ENCODE results near the gene FAM186B. TPM values are rescaled to one million over a fixed set of nuclear protein-coding genes. Genes with fewer than 3 reads are reported as not detected.
A peak's percentile ranks its signal among the peaks of the same experiment; 100 is the strongest.

FAM186B gene
- total and polyA plus RNA-seq, 11 donors, result 0.17 to 0.78 (median 0.41) TPM

GRCh38 chr12:49545815-49546214 is 59.6 kb downstream of the FAM186B start:
- DNase-seq (peak in 1 of 5 donors; percentile 7), ATAC-seq (no peak)
- Histone ChIP-seq H3K36me3 (no peaks in the 10 kb centered on the region), H3K27ac (no peak overlapping the region), H3K9me3 (no peaks in the 10 kb centered on the region), H3K27me3 (peaks cover 0 to 32% (median 7%) of the 10 kb centered on the region in 9 donors), H3K4me1 (peaks cover 0 to 15% (median 13%) of the 10 kb centered on the region in 12 donors), H3K4me3 (no peak overlapping the region)
- intact Hi-C loops (cut with DNase I), result loop anchor here in 1 of 10 donors (5.0 kb wide), 1 partner anchor 36 kb away; no protein-coding TSS in a partner anchor
- TF ChIP-seq POLR2A (IDR thresholded peaks at IDR 0.05), result no peak
- no peak for TF ChIP-seq CTCF (IDR thresholded peaks at IDR 0.05)
- WGBS, 4 donors, result 70 to 87% (median 80%) methylated on average over 3 to 4 of the region's 4 CpGs

- intact Hi-C loops (cut with DNase I), result no loop called here
- Histone ChIP-seq H3K27ac (no peak overlapping the region), H3K36me3 (no peaks in the 10 kb centered on the region), H3K27me3 (peaks cover 0 to 38% (median 13%) of the 10 kb centered on the region in 9 donors), H3K4me3 (no peak overlapping the region), H3K9me3 (no peaks in the 10 kb centered on the region), H3K4me1 (peaks cover 0 to 18% (median 9%) of the 10 kb centered on the region in 12 donors)
- WGBS, 4 donors, result 37 to 58% (median 46%) methylated on average over 26 to 39 of the region's 39 CpGs
- no peak for DNase-seq
- no peak for TF ChIP-seq CTCF (IDR thresholded peaks at IDR 0.05)
- no peak for TF ChIP-seq POLR2A (IDR thresholded peaks at IDR 0.05)
- no peak for ATAC-seq
Observed at GRCh38 chr12:49543914-49544815, 61.3 kb downstream of the FAM186B start.

- no peak for DNase-seq
- 66 to 81% (median 71%) methylated on average over 15 to 20 of the region's 20 CpGs for WGBS, 4 donors
- H3K9me3 ChIP-seq, result no peaks in the 10 kb centered on the region
- TF ChIP-seq POLR2A (IDR thresholded peaks at IDR 0.05), result no peak
- TF ChIP-seq CTCF (IDR thresholded peaks at IDR 0.05), result no peak
- ATAC-seq, result no peak
- H3K36me3 ChIP-seq, result no peaks in the 10 kb centered on the region
- no peak overlapping the region for H3K4me3 ChIP-seq
- peaks cover 2 to 38% (median 13%) of the 10 kb centered on the region in 9 donors for H3K27me3 ChIP-seq
- peaks cover 0 to 15% (median 4%) of the 10 kb centered on the region in 12 donors for H3K4me1 ChIP-seq
- H3K27ac ChIP-seq, result no peak overlapping the region
- intact Hi-C loops (cut with DNase I), result no loop called here
Observed at GRCh38 chr12:49543221-49543913, 62.1 kb downstream of the FAM186B start.

GRCh38 chr12:49542592-49543160 is 62.8 kb downstream of the FAM186B start:
- WGBS, 4 donors, result 91 to 97% (median 93%) methylated on average over 8 to 15 of the region's 15 CpGs
- Histone ChIP-seq H3K4me1 (peaks cover 0 to 20% (median 10%) of the 10 kb centered on the region in 12 donors), H3K9me3 (no peaks in the 10 kb centered on the region), H3K36me3 (no peaks in the 10 kb centered on the region), H3K27me3 (peaks cover 4 to 38% (median 17%) of the 10 kb centered on the region in 9 donors), H3K27ac (no peak overlapping the region), H3K4me3 (no peak overlapping the region)
- intact Hi-C loops (cut with DNase I), result no loop called here
- DNase-seq, result no peak
- TF ChIP-seq POLR2A (IDR thresholded peaks at IDR 0.05), result no peak
- no peak for TF ChIP-seq CTCF (IDR thresholded peaks at IDR 0.05)
- ATAC-seq, result no peak

Measured in heart left ventricle (tissue), 16 donors.